ENCODE data around the gene NUP62. TPM values are rescaled to one million over a fixed set of nuclear protein-coding genes. Genes with fewer than 3 reads are reported as not detected.

Gene NUP62
- total RNA-seq, 1 experiment from 2014 or later = 54.6 TPM

DNA sequence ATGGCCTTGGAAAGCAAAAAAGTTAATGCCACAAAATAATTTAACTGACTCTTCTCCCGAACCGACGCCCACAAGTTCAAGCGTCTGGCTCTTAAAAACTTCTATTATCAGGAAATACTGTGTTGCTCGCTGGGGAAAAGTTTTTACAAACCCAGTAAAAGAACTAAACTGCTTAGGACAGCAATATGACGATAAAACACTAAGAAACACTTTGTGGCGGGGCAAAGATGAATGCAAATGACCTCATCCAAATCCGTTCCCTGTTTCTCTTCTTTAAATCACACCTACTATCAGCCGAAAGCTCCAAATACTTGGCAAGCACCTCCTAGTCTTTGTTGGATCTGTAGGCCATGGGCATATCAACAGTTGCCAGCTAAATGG is 26.8 kb upstream of the NUP62 start:
- H3K4me1 ChIP-seq (ENCODE audit: control insufficient read depth, insufficient read depth, low read length) = no peaks in the 10 kb centered on the region
- TF ChIP-seq, protein P1, sequence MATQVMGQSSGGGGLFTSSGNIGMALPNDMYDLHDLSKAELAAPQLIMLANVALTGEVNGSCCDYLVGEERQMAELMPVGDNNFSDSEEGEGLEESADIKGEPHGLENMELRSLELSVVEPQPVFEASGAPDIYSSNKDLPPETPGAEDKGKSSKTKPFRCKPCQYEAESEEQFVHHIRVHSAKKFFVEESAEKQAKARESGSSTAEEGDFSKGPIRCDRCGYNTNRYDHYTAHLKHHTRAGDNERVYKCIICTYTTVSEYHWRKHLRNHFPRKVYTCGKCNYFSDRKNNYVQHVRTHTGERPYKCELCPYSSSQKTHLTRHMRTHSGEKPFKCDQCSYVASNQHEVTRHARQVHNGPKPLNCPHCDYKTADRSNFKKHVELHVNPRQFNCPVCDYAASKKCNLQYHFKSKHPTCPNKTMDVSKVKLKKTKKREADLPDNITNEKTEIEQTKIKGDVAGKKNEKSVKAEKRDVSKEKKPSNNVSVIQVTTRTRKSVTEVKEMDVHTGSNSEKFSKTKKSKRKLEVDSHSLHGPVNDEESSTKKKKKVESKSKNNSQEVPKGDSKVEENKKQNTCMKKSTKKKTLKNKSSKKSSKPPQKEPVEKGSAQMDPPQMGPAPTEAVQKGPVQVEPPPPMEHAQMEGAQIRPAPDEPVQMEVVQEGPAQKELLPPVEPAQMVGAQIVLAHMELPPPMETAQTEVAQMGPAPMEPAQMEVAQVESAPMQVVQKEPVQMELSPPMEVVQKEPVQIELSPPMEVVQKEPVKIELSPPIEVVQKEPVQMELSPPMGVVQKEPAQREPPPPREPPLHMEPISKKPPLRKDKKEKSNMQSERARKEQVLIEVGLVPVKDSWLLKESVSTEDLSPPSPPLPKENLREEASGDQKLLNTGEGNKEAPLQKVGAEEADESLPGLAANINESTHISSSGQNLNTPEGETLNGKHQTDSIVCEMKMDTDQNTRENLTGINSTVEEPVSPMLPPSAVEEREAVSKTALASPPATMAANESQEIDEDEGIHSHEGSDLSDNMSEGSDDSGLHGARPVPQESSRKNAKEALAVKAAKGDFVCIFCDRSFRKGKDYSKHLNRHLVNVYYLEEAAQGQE (IDR thresholded peaks at IDR 0.05; ENCODE audit: insufficient read depth in 1 of 2, low read depth in 2 of 2, low read length in 1 of 2) = no peak
- TF ChIP-seq, protein P2, sequence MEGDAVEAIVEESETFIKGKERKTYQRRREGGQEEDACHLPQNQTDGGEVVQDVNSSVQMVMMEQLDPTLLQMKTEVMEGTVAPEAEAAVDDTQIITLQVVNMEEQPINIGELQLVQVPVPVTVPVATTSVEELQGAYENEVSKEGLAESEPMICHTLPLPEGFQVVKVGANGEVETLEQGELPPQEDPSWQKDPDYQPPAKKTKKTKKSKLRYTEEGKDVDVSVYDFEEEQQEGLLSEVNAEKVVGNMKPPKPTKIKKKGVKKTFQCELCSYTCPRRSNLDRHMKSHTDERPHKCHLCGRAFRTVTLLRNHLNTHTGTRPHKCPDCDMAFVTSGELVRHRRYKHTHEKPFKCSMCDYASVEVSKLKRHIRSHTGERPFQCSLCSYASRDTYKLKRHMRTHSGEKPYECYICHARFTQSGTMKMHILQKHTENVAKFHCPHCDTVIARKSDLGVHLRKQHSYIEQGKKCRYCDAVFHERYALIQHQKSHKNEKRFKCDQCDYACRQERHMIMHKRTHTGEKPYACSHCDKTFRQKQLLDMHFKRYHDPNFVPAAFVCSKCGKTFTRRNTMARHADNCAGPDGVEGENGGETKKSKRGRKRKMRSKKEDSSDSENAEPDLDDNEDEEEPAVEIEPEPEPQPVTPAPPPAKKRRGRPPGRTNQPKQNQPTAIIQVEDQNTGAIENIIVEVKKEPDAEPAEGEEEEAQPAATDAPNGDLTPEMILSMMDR (IDR thresholded peaks at IDR 0.05) = no peak
- no peak for TF ChIP-seq POLR2AphosphoS5 (IDR thresholded peaks at IDR 0.05; ENCODE audit: low read depth, low read length)
- no peak for TF ChIP-seq TCF7L2 (IDR thresholded peaks at IDR 0.05; ENCODE audit: low read depth, low read length)
- TF ChIP-seq SIN3A (IDR thresholded peaks at IDR 0.05; ENCODE audit: borderline replicate concordance, insufficient read depth, low read depth, low read length) = no peak
- H3K27me3 ChIP-seq (ENCODE audit: control insufficient read depth, insufficient read depth, low read length) = no peaks in the 10 kb centered on the region
- no peak overlapping the region for H3K4me3 ChIP-seq (ENCODE audit: low read depth in 2 of 2, low read length in 2 of 2)
- no peaks in the 10 kb centered on the region for H3K9me3 ChIP-seq (ENCODE audit: control insufficient read depth, insufficient read depth, low read depth, low read length)
- no peak overlapping the region for H3K27ac ChIP-seq (ENCODE audit: low read length)
- DNase-seq (ENCODE audit: low read depth, low spot score) (no peak), ATAC-seq (no peak)
- CTCF ChIA-PET = no interaction called here
- intact Hi-C loops (cut with micrococcal nuclease; ENCODE audit: unreplicated experiment) = no loop called here
- H3K36me3 ChIP-seq (ENCODE audit: control insufficient read depth, insufficient read depth, low read length) = no peaks in the 10 kb centered on the region
- in situ Hi-C loops (cut with HindIII; ENCODE audit: low pct_unique_long_range_greater_than_20kb, low sequenced_read_pairs) = no loop called here
- POLR2A ChIA-PET = interaction anchor here (0.6 kb wide), 1 partner anchor 9 kb away, joined by 8 read pairs; no protein-coding TSS in a partner anchor
- no TSS peak for BruUV-seq (replicated peaks)

DNA sequence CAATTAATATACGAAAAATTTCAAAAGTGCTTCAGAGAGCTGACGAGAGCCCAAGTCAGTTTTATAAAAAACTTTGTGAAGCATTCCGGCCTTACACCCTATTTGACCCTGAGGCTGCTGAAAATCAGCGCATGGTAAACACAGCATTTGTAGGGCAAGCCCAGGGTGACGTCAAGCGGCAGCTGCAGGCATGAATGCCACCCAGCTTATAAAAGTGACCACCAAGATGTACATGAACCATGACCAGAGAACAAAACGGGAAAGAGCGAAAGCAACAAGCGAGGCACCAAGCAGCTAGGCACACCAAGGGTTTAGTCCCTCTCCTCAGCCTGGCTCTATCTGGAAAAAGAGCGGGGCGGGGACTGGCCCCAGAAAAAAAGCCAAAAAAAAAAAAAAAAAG is 25.6 kb upstream of the NUP62 start:
- Histone ChIP-seq H3K9me3 (ENCODE audit: control insufficient read depth, insufficient read depth, low read depth, low read length) (no peaks in the 10 kb centered on the region), H3K4me1 (ENCODE audit: control insufficient read depth, insufficient read depth, low read length) (no peaks in the 10 kb centered on the region), H3K27ac (ENCODE audit: low read length) (no peak overlapping the region), H3K36me3 (ENCODE audit: control insufficient read depth, insufficient read depth, low read length) (no peaks in the 10 kb centered on the region), H3K4me3 (ENCODE audit: low read depth in 2 of 2, low read length in 2 of 2) (no peak overlapping the region), H3K27me3 (ENCODE audit: control insufficient read depth, insufficient read depth, low read length) (no peaks in the 10 kb centered on the region)
- DNase-seq (ENCODE audit: low read depth, low spot score) (no peak), ATAC-seq (no peak)
- ChIA-PET POLR2A (no interaction called here), CTCF (no interaction called here)
- TF ChIP-seq POLR2AphosphoS5 (IDR thresholded peaks at IDR 0.05; ENCODE audit: low read depth, low read length) = no peak
- TF ChIP-seq, protein P2 (IDR thresholded peaks at IDR 0.05) = no peak
- TF ChIP-seq SIN3A (IDR thresholded peaks at IDR 0.05; ENCODE audit: borderline replicate concordance, insufficient read depth, low read depth, low read length) = no peak
- TF ChIP-seq TCF7L2 (IDR thresholded peaks at IDR 0.05; ENCODE audit: low read depth, low read length) = no peak
- TF ChIP-seq, protein P1 (IDR thresholded peaks at IDR 0.05; ENCODE audit: insufficient read depth in 1 of 2, low read depth in 2 of 2, low read length in 1 of 2) = no peak
- no TSS peak for BruUV-seq (replicated peaks)
- intact Hi-C loops (cut with micrococcal nuclease; ENCODE audit: unreplicated experiment) = no loop called here
- in situ Hi-C loops (cut with HindIII; ENCODE audit: low pct_unique_long_range_greater_than_20kb, low sequenced_read_pairs) = no loop called here

All from Panc1 (cell line).